ENCODE data around the gene COP1. TPM values are rescaled to one million over a fixed set of nuclear protein-coding genes. Genes with fewer than 3 reads are reported as not detected.

Gene COP1
- total RNA-seq, 4 donors from 2014 or later: 37.7 to 51.4 (median 44.8) TPM

- H3K27me3 ChIP-seq: no peaks in the 10 kb centered on the region
- TF ChIP-seq POLR2AphosphoS5 (IDR thresholded peaks at IDR 0.05) (no peak), EP300 (IDR thresholded peaks at IDR 0.05) (no peak), POLR2A (IDR thresholded peaks at IDR 0.05) (no peak), CTCF (IDR thresholded peaks at IDR 0.05) (no peak)
- ATAC-seq: no peak
- H3K9me3 ChIP-seq: peaks cover 0 to 10% (median 0%) of the 10 kb centered on the region in 3 donors
- H3K36me3 ChIP-seq: peaks cover 0 to 25% of the 10 kb centered on the region in 2 donors
- no peak overlapping the region for H3K27ac ChIP-seq
- H3K4me3 ChIP-seq: no peak overlapping the region
- H3K4me1 ChIP-seq: peaks cover 0 to 14% (median 3%) of the 10 kb centered on the region in 3 donors
- WGBS, 2 donors (ENCODE audit: low coverage in 1 of 2): 94% methylated on average over 1 of the region's 1 CpG; no CpG with 5 or more reads in 1 of the 2 donors
Measured at GRCh38 chr1:175978476-175978875, 228.6 kb downstream of the COP1 start.

- Histone ChIP-seq H3K36me3 (peaks cover 0 to 10% of the 10 kb centered on the region in 2 donors), H3K4me3 (no peak overlapping the region), H3K27ac (no peak overlapping the region), H3K4me1 (peaks cover 0 to 14% (median 3%) of the 10 kb centered on the region in 3 donors), H3K27me3 (no peaks in the 10 kb centered on the region), H3K9me3 (peaks cover 0 to 5% (median 0%) of the 10 kb centered on the region in 3 donors)
- no peak for ATAC-seq
- TF ChIP-seq CTCF (IDR thresholded peaks at IDR 0.05) (no peak), POLR2A (IDR thresholded peaks at IDR 0.05) (no peak), POLR2AphosphoS5 (IDR thresholded peaks at IDR 0.05) (no peak), EP300 (IDR thresholded peaks at IDR 0.05) (no peak)
- WGBS, 2 donors (ENCODE audit: low coverage in 1 of 2): 60 to 83% methylated on average over 1 of the region's 1 CpG
Measured at GRCh38 chr1:175976865-175977642, 230.0 kb downstream of the COP1 start.

- H3K9me3 ChIP-seq: no peaks in the 10 kb centered on the region
- no peaks in the 10 kb centered on the region for H3K4me1 ChIP-seq
- H3K27me3 ChIP-seq: no peaks in the 10 kb centered on the region
- H3K36me3 ChIP-seq: peaks cover 0 to 8% of the 10 kb centered on the region in 2 donors
- no peak for ATAC-seq
- no peak overlapping the region for H3K4me3 ChIP-seq
- TF ChIP-seq POLR2A (IDR thresholded peaks at IDR 0.05): no peak
- no peak for TF ChIP-seq EP300 (IDR thresholded peaks at IDR 0.05)
- no peak for TF ChIP-seq CTCF (IDR thresholded peaks at IDR 0.05)
- TF ChIP-seq POLR2AphosphoS5 (IDR thresholded peaks at IDR 0.05): no peak
- no peak overlapping the region for H3K27ac ChIP-seq
Measured at GRCh38 chr1:175969231-175969630, 237.9 kb downstream of the COP1 start.

GRCh38 chr1:175968486-175969172 lies 238.5 kb downstream of the COP1 start:
- WGBS, 2 donors (ENCODE audit: low coverage in 1 of 2): 23 to 52% methylated on average over 3 of the region's 3 CpGs
- no peak for TF ChIP-seq CTCF (IDR thresholded peaks at IDR 0.05)
- no peak for TF ChIP-seq EP300 (IDR thresholded peaks at IDR 0.05)
- no peak for TF ChIP-seq POLR2AphosphoS5 (IDR thresholded peaks at IDR 0.05)
- TF ChIP-seq POLR2A (IDR thresholded peaks at IDR 0.05): no peak
- H3K27ac ChIP-seq: no peak overlapping the region

More at GRCh38 chr1:175968486-175969172, 238.5 kb downstream of the COP1 start:
- Histone ChIP-seq H3K4me3 (no peak overlapping the region), H3K27me3 (no peaks in the 10 kb centered on the region), H3K4me1 (no peaks in the 10 kb centered on the region), H3K36me3 (peaks cover 0 to 8% of the 10 kb centered on the region in 2 donors), H3K9me3 (no peaks in the 10 kb centered on the region)
- ATAC-seq: no peak
